ENCODE results near the gene BECN2. TPM values are rescaled to one million over a fixed set of nuclear protein-coding genes. Genes with fewer than 3 reads are reported as not detected.

Gene BECN2
- total and polyA plus RNA-seq, 2 of the 13 experiments (the other 11 are each of a cell fraction or from before 2014, with no cell fraction given): not detected

GRCh38 chr1:241917487-241917886 is 40.1 kb upstream of the BECN2 start (continued):
- TF ChIP-seq FOXO4 (CRISPR knock-in tag; conservative IDR thresholded peaks at IDR 0.05) (no peak), ZBTB26 (CRISPR knock-in tag; IDR thresholded peaks at IDR 0.05; ENCODE audit: borderline replicate concordance) (no peak), SMARCC2 (IDR thresholded peaks at IDR 0.05) (no peak), THYN1 (CRISPR knock-in tag; IDR thresholded peaks at IDR 0.05; ENCODE audit: borderline replicate concordance, low read depth) (no peak), PHF8 (CRISPR knock-in tag; IDR thresholded peaks at IDR 0.05) (no peak)

GRCh38 chr1:241918879-241919278 is 38.7 kb upstream of the BECN2 start:
- DNase-seq (ENCODE audit: low spot score) (no peak), FAIRE-seq (no peak), ATAC-seq (no peak)
- H3K9me3 ChIP-seq (ENCODE audit: low read length): no peaks in the 10 kb centered on the region
- BruUV-seq (replicated peaks): no TSS peak
- ChIA-PET CTCF (ENCODE audit: low intra/inter-chr PET ratio, low total read pairs) (no interaction called here), POLR2A (no interaction called here)
- H3K27me3 ChIP-seq (ENCODE audit: control insufficient read depth in 1 of 2, insufficient read depth in 2 of 2, low read length in 2 of 2): no peaks in the 10 kb centered on the region
- H3K4me3 ChIP-seq (replicated peaks in 1 of 3; ENCODE audit: insufficient read depth in 1 of 3, low read depth in 2 of 3, low read length in 3 of 3): no peak overlapping the region
- H3K36me3 ChIP-seq (replicated peaks in 1 of 2; ENCODE audit: control insufficient read depth in 1 of 2, insufficient read depth in 2 of 2, low read length in 2 of 2): no peaks in the 10 kb centered on the region
- H3K27ac ChIP-seq (ENCODE audit: extremely low read length, insufficient read depth, low read length): no peak overlapping the region
- no peak for TF ChIP-seq ZHX1 (CRISPR knock-in tag; IDR thresholded peaks at IDR 0.05; ENCODE audit: low read depth)
- TF ChIP-seq ZFP91 (CRISPR knock-in tag; IDR thresholded peaks at IDR 0.05; ENCODE audit: borderline replicate concordance): no peak
- TF ChIP-seq TAF1 (CRISPR knock-in tag; IDR thresholded peaks at IDR 0.05): no peak
- TF ChIP-seq PREB (CRISPR knock-in tag; IDR thresholded peaks at IDR 0.05): no peak
- no peak for TF ChIP-seq ZNF570 (CRISPR knock-in tag; IDR thresholded peaks at IDR 0.05; ENCODE audit: borderline replicate concordance)
- peak; percentile 20; the same call in 1 of the 2 replicates for TF ChIP-seq FOSL2 (CRISPR knock-in tag; IDR thresholded peaks at IDR 0.05)
- H2AFZ ChIP-seq (ENCODE audit: low read length): no peak overlapping the region
- 58% methylated on average over 5 of the region's 5 CpGs for WGBS (ENCODE audit: low lambda C conversion rate)
- intact Hi-C loops (cut with micrococcal nuclease; ENCODE audit: unreplicated experiment): no loop called here
- no peak overlapping the region for H3K4me2 ChIP-seq (ENCODE audit: low read depth, low read length)
- in situ Hi-C loops (cut with HindIII; ENCODE audit: extremely low pct_ligation_motif_present, low pct_unique_long_range_greater_than_20kb): no loop called here
- no peaks in the 10 kb centered on the region for H3K79me2 ChIP-seq (ENCODE audit: insufficient read depth, low read length)
- peaks cover 5% of the 10 kb centered on the region; the same call in 1 of the 2 replicates for H3K4me1 ChIP-seq (ENCODE audit: insufficient read depth, low read length)
- no peak overlapping the region for H3K9ac ChIP-seq (ENCODE audit: insufficient read depth, low read depth, low read length)
- H4K20me1 ChIP-seq (ENCODE audit: insufficient read depth, low read length): no peaks in the 10 kb centered on the region

Data from HepG2 (cell line).